ENCODE measurements around the gene MYLK4. TPM values are rescaled to one million over a fixed set of nuclear protein-coding genes. Genes with fewer than 3 reads are reported as not detected.

The MYLK4 gene
- total RNA-seq, 1 donor from 2014 or later, result 2.5 TPM

- intact Hi-C loops (cut with micrococcal nuclease), result loop anchor here (5.0 kb wide), 1 partner anchor 378 kb away; the partner anchor contains the start of gene GMDS
Measured at GRCh38 chr6:2625581-2625980, 125.1 kb downstream of the MYLK4 start.

GRCh38 chr6:2624177-2624576 is 126.5 kb downstream of the MYLK4 start:
- intact Hi-C loops (cut with micrococcal nuclease), result no loop called here
- no peak for DNase-seq
- ATAC-seq, result peak; percentile 45

More at GRCh38 chr6:2625581-2625980, 125.1 kb downstream of the MYLK4 start:
- DNase-seq (no peak), ATAC-seq (no peak)

GRCh38 chr6:2623295-2623694 is 127.4 kb downstream of the MYLK4 start:
- peak; percentile 27 for ATAC-seq
- intact Hi-C loops (cut with micrococcal nuclease), result no loop called here
- no peak for DNase-seq

GRCh38 chr6:2622671-2623070 is 128.1 kb downstream of the MYLK4 start:
- DNase-seq (no peak), ATAC-seq (peak; percentile 38)
- intact Hi-C loops (cut with micrococcal nuclease), result no loop called here

GRCh38 chr6:2619651-2620050 is 131.1 kb downstream of the MYLK4 start:
- intact Hi-C loops (cut with micrococcal nuclease), result no loop called here

GRCh38 chr6:2617729-2618128 is 133.0 kb downstream of the MYLK4 start:
- no peak for ATAC-seq

More at GRCh38 chr6:2619651-2620050, 131.1 kb downstream of the MYLK4 start:
- ATAC-seq, result no peak
- no peak for DNase-seq

GRCh38 chr6:2616811-2617210 is 133.9 kb downstream of the MYLK4 start:
- DNase-seq (no peak), ATAC-seq (no peak)
- intact Hi-C loops (cut with micrococcal nuclease), result no loop called here

More at GRCh38 chr6:2617729-2618128, 133.0 kb downstream of the MYLK4 start:
- intact Hi-C loops (cut with micrococcal nuclease), result no loop called here
- DNase-seq, result no peak

GRCh38 chr6:2615251-2615650 is 135.5 kb downstream of the MYLK4 start:
- ATAC-seq, result no peak
- intact Hi-C loops (cut with micrococcal nuclease), result no loop called here
- no peak for DNase-seq

GRCh38 chr6:2614846-2615245 is 135.9 kb downstream of the MYLK4 start:
- intact Hi-C loops (cut with micrococcal nuclease), result no loop called here
- DNase-seq (no peak), ATAC-seq (no peak)

- intact Hi-C loops (cut with micrococcal nuclease), result no loop called here
- ATAC-seq (no peak), DNase-seq (no peak)
Measured at GRCh38 chr6:2614155-2614554, 136.6 kb downstream of the MYLK4 start.

Other genes with a start within 250 kb of the MYLK4 start
- 45.1 TPM for gene WRNIP1, start 14.5 kb upstream of the MYLK4 start, total RNA-seq
- 25.4 TPM for gene SERPINB1, start 90.9 kb upstream of the MYLK4 start, total RNA-seq
- 2.9 TPM for gene SERPINB9, start 152.4 kb upstream of the MYLK4 start, total RNA-seq
- 277 TPM for gene SERPINB6, start 220.6 kb upstream of the MYLK4 start, total RNA-seq
- gene NQO2, start 249.0 kb upstream of the MYLK4 start, total RNA-seq, result 59.6 TPM